NCI-H2196 (cell line): Measurements from ENCODE around the gene TBC1D9.
"Not testable (repeated sequence)": the region's sequence is repeated elsewhere in the genome, so short reads cannot be mapped to it uniquely, and the experiment has no call there.

ENCODE experiments used
- DNase-seq: peaks from one replicate; lab custom pipeline; 2025; ENCODE audit not compliant: unreplicated experiment; lab: John Stamatoyannopoulos, UW

Gene TBC1D9

GRCh38 chr4:140756319-140757231, at the start of gene TBC1D9:
Gene TBC1D9 (minus strand): TSS chr4:140756385. CDS start chr4:140756045, 340 bp downstream.
- peak; percentile 70 for DNase-seq

- DNase-seq = no peak
Measured at GRCh38 chr4:140805293-140805692, 49.1 kb upstream of the TBC1D9 start.

GRCh38 chr4:140802591-140802990, 46.4 kb upstream of the TBC1D9 start:
- no peak for DNase-seq

DNA sequence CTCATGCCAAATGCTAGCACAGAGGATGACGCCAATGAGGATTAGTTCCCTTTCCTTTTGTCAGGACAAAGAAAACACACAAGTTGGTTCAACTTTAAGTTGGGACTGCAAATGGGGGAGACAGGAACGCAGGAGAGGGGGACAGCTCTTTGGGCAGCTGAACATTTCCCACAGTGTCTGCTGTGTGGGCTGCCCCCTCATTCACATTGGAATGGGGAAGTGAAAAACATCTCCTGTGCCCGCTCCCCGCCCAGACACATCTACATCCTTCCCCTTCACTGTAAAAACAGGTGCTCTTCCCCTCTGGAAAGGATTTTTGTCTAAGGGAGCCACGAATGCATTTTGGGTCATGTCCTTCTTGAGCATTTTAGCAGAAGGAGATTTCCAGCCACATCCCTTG, 44.5 kb upstream of the TBC1D9 start:
- no peak for DNase-seq

DNA sequence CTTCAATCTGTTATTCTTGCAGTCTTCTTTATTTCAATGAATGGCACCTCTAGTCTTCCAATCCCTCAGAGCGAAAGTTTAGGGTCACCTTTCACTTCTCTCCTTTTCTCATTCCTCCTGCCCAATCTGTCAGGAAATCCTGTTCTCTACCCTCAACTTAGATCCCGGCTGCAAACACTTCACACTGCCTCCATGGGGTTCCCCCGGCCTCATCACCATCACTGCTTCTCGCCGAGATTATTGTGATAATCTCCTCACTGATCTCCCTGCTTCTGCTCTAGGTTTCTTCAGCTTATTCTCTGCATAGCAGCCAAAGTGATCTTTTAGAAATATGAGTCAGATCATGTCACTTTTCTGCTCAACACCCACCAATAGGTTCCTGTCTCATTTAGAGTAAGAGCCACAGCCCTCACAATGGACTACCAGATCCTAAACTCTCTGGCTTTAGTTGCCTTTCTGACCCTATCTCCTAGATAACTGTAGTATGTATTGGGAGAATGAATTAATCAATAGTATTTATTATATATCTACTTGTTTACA, 43.6 kb upstream of the TBC1D9 start:
- no peak for DNase-seq

DNA sequence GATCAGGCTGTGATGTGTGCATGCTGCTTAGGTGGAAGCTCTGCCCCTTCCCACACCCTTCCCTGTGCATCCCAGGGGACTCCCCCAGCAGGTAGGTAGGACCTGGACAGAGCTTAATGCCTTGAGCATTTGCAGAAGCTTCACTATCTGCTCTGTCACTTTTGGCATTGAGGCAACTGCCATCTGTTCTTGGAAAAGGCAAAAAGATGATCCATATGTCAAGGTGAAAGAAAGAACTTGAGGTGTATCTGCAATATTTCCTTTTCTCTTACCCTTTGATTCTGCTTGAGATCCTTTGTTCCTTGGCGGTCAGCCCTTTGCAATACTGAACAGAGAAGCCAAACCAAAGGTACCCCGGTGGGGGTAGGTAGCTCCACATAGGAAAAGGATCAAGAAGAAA, 37.1 kb upstream of the TBC1D9 start:
- DNase-seq = no peak

- DNase-seq = no peak
Measured at GRCh38 chr4:140790765-140791164, 34.6 kb upstream of the TBC1D9 start.

DNA sequence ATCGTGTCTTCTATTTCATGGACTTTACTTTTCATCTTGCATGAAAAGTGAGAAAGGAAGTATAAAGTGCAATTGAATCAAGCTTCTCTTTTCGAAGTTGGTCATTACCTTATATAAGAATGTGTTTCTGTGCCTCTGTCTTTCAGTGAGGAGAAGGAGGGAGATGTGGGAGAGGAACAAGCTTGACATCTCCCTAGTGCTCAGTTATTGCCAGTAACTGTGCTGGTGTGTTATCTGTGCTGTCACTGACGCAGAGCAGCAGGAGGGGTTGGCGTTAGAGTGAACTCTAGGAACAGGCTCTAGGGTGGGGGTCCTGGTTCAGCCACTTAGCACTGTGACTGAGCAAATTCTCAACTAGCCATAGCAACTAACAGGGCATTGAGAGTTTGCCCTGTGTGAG, 34.0 kb upstream of the TBC1D9 start:
- no peak for DNase-seq

- DNase-seq = no peak
Measured at GRCh38 chr4:140789759-140790158, 33.6 kb upstream of the TBC1D9 start.

- DNase-seq = not testable (repeated sequence)
Measured at GRCh38 chr4:140782787-140783186, 26.6 kb upstream of the TBC1D9 start.

DNA sequence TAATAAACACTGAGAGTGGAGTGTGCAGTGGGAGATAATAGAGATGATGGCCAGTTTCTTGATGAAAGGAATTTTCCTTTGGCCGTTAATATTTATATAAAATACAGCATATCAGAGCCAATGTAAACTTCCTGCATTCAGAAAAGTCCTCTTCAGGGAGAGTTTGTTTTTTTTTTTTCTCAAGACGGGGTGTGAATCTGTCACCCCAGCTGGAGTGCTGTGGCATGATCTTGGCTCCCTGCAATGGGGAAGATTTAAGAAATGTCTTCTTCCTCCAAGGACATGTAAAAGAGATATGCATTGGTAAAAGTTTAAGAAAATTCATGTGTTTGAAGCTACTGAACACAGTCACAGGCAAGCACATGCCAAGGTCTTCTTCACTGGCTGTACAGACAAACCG, 25.4 kb upstream of the TBC1D9 start:
- DNase-seq = no peak

GRCh38 chr4:140777894-140778293, 21.7 kb upstream of the TBC1D9 start:
- no peak for DNase-seq

DNA sequence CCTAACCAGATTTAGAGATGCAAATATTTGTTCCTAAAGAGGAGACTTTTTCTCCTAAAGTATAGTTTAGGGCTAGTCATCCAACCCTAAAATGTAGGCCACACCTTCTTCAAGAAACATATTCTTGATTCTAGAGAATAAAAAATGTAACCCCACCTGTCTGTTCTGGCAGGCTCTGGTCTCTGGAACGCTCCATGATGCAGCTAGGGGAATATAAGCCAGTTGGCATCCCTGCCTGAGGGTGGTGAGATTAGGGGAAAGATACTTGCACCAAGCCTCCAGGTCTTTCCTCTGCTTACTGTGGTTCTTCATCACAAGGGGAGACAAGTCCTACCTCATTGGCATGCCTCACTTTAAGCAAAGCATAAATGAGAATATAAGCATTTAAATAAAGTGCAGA, 21.2 kb upstream of the TBC1D9 start:
- DNase-seq = no peak

DNA sequence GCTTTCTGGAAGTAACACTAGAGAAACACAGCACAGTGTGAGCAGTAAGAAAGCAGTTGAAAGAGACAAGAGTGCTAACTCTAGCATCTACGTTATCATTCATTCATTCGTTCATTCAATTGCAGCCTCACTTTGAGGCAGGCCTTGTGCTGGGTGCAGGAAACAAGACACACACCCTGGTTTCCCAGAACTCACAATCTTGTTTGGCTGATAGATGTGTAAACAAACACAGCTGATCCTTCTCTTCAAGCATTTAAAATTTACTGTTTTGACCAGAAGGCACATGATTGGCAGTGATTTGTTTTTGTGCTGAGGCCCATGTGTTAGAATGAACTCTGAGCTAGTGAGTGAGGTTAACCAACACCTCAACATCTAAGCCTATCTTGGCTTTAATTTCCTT, 20.4 kb upstream of the TBC1D9 start:
- DNase-seq = no peak

DNA sequence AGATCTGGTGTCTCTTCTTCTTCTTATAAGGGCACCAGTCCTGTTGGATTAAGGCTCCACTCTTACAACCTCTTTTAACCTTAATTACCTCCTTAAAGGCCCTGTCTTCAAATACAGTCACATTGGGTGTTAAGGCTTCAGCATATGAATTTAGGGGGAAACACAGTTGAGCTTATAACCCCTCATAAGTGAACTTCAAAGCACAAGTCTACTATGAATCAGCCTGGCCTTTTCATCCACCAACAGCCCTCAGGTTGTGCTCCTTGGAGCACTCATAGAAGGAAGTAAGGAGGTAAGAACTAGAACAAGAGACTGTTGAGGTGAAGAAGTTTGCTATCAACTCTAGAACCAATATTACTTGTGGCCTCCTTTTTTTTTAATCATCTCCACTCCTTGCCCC, 18.8 kb upstream of the TBC1D9 start:
- DNase-seq = no peak

DNA sequence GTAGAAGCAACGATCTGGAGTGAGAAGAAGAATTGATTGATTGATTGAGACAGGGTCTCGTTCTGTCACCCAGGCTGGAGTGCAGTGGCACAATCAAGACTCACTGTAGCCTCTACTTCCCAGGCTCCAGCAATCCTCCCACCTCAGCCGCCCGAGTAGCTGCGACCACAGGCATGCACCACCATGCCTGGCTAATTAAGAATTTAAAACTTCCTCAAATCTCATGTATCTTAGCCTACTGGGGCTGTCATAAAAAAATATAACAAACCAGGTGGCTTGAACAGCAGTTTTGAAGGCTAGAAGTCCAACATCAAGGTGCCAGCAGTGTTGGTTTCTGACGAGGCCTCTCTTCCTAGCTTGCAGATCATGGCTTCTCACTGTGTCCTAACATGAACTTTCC, 18.3 kb upstream of the TBC1D9 start:
- no peak for DNase-seq

GRCh38 chr4:140769209-140769608, 13.0 kb upstream of the TBC1D9 start:
- no peak for DNase-seq

GRCh38 chr4:140764785-140765392, 8.7 kb upstream of the TBC1D9 start:
- no peak for DNase-seq

GRCh38 chr4:140762202-140762601, 6.0 kb upstream of the TBC1D9 start:
- DNase-seq = no peak

- DNase-seq = no peak
Measured at GRCh38 chr4:140757232-140757630, 1.0 kb upstream of the TBC1D9 start.

GRCh38 chr4:140755774-140756318, 339 bp downstream of the TBC1D9 start:
- DNase-seq = no peak
